HCT116 (cell line): ENCODE results near the gene ZNF497. TPM values are rescaled to one million over a fixed set of nuclear protein-coding genes. Genes with fewer than 3 reads are reported as not detected.
A peak's percentile ranks its signal among the peaks of the same experiment; 100 is the strongest.

Source experiments
- ATAC-seq: fragments of 200-7000 bp; cut with Tn5 transposase; 2 replicates; pipeline ENCODE4 v1.9.1; 2020; ENCODE audit warnings: mild to moderate bottlenecking, moderate library complexity
- BruUV-seq: library from RNA; stranded (reverse); fragments of 400-500 nt; replicated peaks from 2 replicates; lab custom pipeline; 2021; lab: Mats Ljungman, UMichigan
- CTCF ChIA-PET: fragments of 300-600 bp; sonication (Branson Sonifier 250); formaldehyde crosslinking; loops from one replicate; lab custom pipeline; 2021; ENCODE audit warnings: antibody characterized with exemption; lab: Charles Lee
- POLR2A ChIA-PET: fragments of 300-600, 350-600 bp; sonication (Branson Sonifier 250); formaldehyde crosslinking; loops from one replicate; lab custom pipeline; 2021; ENCODE audit warnings: antibody characterized with exemption; lab: Charles Lee
- RAD21 ChIA-PET, 2 experiments: fragments of 300-600 bp; sonication (Branson Sonifier 250); formaldehyde crosslinking; loops; one replicate each; lab custom pipeline; 2023; ENCODE audit warnings: low total read pairs in 2 of 2; ENCODE audit not compliant: uncharacterized antibody in 2 of 2, unreplicated experiment in 2 of 2, low non-redundant PET in 1 of 2; lab: Charles Lee
- DNase-seq: peaks from one replicate; pipeline ENCODE4 v3.0.0-alpha.2; 2010; ENCODE audit warnings: low read depth, low spot score
- H2AFZ ChIP-seq: fragments of 200-600 bp; shearing (Covaris generic), sonication (generic); 2 replicates; pipeline ENCODE4 v1.6.1; 2017; ENCODE audit warnings: low read depth, mixed run types, mixed read lengths, antibody characterized with exemption, low read length; ENCODE audit not compliant: poor library complexity, severe bottlenecking
- H3K27ac ChIP-seq: 2 replicates; pipeline ENCODE4 v1.5.1; 2012; ENCODE audit warnings: low read depth, low read length
- H3K27me3 ChIP-seq: fragments of 200-600 bp; sonication (generic); 2 replicates; pipeline ENCODE4 v1.6.1; 2016; ENCODE audit warnings: mixed run types, low read length, mixed read lengths; ENCODE audit not compliant: insufficient read depth
- H3K36me3 ChIP-seq, 2 experiments: fragments of 200-500 bp in 1 of 2; fragments of 200-600 bp in 1 of 2; sonication (Bioruptor generic) in 1 of 2; sonication (generic) in 1 of 2; 2 replicates each; pipeline versions ENCODE4 v1.5.1 to v1.6.1; 2014 to 2016; ENCODE audit warnings: low read length in 2 of 2, inconsistent platforms in 1 of 2, mixed read lengths in 1 of 2, mixed run types in 1 of 2; ENCODE audit not compliant: insufficient read depth in 2 of 2, control insufficient read depth in 1 of 2
- H3K4me1 ChIP-seq, 2 experiments: fragments of 200-600 bp in 1 of 2; sonication (generic) in 1 of 2; 2 replicates each; pipeline versions ENCODE4 v1.5.1 to v1.6.1; 2012 to 2017; ENCODE audit warnings: low read length in 2 of 2, inconsistent platforms in 1 of 2, mild to moderate bottlenecking in 1 of 2, mixed read lengths in 1 of 2, mixed run types in 1 of 2, moderate library complexity in 1 of 2; ENCODE audit not compliant: insufficient read depth in 2 of 2, control insufficient read depth in 1 of 2
- H3K4me2 ChIP-seq: fragments of 200-600 bp; sonication (generic); 2 replicates; pipeline ENCODE4 v1.6.1; 2017; ENCODE audit warnings: mixed run types, low read length, mixed read lengths
- H3K4me3 ChIP-seq, 2 experiments: fragments of 200-600 bp in 1 of 2; sonication (generic) in 1 of 2; replicated peaks in 1 of 2; 2 replicates each; pipeline ENCODE4 v1.5.1; 2011 to 2016; ENCODE audit warnings: low read length in 2 of 2, control low read depth in 1 of 2, low read depth in 1 of 2, mild to moderate bottlenecking in 1 of 2, mixed read lengths in 1 of 2, mixed run types in 1 of 2
- H3K79me2 ChIP-seq: fragments of 200-600 bp; sonication (generic); 2 replicates; pipeline ENCODE4 v1.6.1; 2017; ENCODE audit warnings: mild to moderate bottlenecking, mixed run types, low read length, moderate library complexity, mixed read lengths; ENCODE audit not compliant: insufficient read depth
- H3K9ac ChIP-seq: fragments of 200-600 bp; sonication (generic); 2 replicates; pipeline ENCODE4 v1.6.1; 2016; ENCODE audit warnings: low read length, mixed read lengths
- H3K9me2 ChIP-seq: fragments of 200-600 bp; sonication (generic), shearing (Covaris generic); 2 replicates; pipeline ENCODE4 v1.6.1; 2017; ENCODE audit warnings: mixed run types, mild to moderate bottlenecking, moderate library complexity; ENCODE audit not compliant: insufficient read depth
- H3K9me3 ChIP-seq, 2 experiments: fragments of 200-500 bp in 1 of 2; fragments of 200-600 bp in 1 of 2; sonication (Bioruptor generic) in 1 of 2; sonication (generic) in 1 of 2; 2 replicates each; pipeline ENCODE4 v1.6.1; 2014 to 2017; ENCODE audit warnings: low read length in 2 of 2, mixed read lengths in 2 of 2, inconsistent platforms in 1 of 2, low read depth in 1 of 2, mild to moderate bottlenecking in 1 of 2, mixed run types in 1 of 2, moderate library complexity in 1 of 2; ENCODE audit not compliant: control insufficient read depth in 1 of 2, insufficient read depth in 1 of 2
- H4K20me1 ChIP-seq: fragments of 200-600 bp; sonication (generic), shearing (Covaris generic); 2 replicates; pipeline ENCODE4 v1.6.1; 2017; ENCODE audit warnings: mixed run types, mild to moderate bottlenecking, moderate library complexity; ENCODE audit not compliant: insufficient read depth
- EGR1 ChIP-seq: IDR thresholded peaks from 2 replicates; pipeline ENCODE4 v1.6.1; 2012; ENCODE audit warnings: low read depth
- JUND ChIP-seq: IDR thresholded peaks from 2 replicates; pipeline ENCODE4 v1.6.1; 2012
- TCF7L2 ChIP-seq: IDR thresholded peaks from 2 replicates; pipeline ENCODE4 v1.7.0; 2011; ENCODE audit warnings: borderline replicate concordance, inconsistent platforms; ENCODE audit not compliant: insufficient read depth, insufficient read length; ENCODE audit errors: extremely low read depth
- intact Hi-C: fragments of 100-400 bp; cut with micrococcal nuclease; formaldehyde crosslinking; loops from 2 replicates; pipeline ENCODE4 v1.10.0; 2022
- microRNA-seq: library from miRNA; unstranded; fragments of <30 nt; microRNA quantifications from one replicate; pipeline ENCODE4, GENCODE V29; 2016; ENCODE audit warnings: borderline number of aligned reads
- total RNA-seq: library from RNA; stranded (reverse); gene quantifications from one replicate; pipeline ENCODE4 v1.2.1, GENCODE V29; 2021; ENCODE audit not compliant: unreplicated experiment
- TF ChIP-seq, protein P1 (sequence below): IDR thresholded peaks from 2 replicates; pipeline ENCODE4 v1.6.1; 2012
- TF ChIP-seq, protein P2 (sequence below): IDR thresholded peaks from 2 replicates; pipeline ENCODE4 v1.6.1; 2012; ENCODE audit warnings: low read depth

ZNF497 gene
- total RNA-seq, 1 experiment from 2014 or later, result 5.1 TPM

DNA sequence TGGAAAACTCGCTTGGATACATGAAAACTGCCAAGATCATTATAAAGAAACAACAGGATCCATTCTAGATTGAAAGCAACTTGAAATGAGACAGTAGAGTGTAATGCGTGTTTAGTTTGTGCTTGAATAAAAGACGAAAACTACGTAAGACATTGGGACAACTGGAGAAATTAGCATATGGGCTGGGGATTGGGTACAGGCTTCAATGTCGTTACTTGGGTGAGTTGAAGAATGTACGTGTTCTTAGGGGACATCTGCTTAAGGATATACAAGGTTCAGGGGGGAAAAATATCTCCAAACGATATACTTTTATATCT, 57.8 kb downstream of the ZNF497 start:
- Histone ChIP-seq H3K4me2 (peak overlapping the region; percentile 80), H3K27me3 (no peaks in the 10 kb centered on the region), H3K36me3 (peaks cover 15 to 41% of the 10 kb centered on the region in 2 experiments), H3K27ac (peak overlapping the region; percentile 11; the same call in 1 of the 2 replicates), H3K9me2 (no peaks in the 10 kb centered on the region), H3K4me1 (peaks cover 5 to 15% of the 10 kb centered on the region in 2 experiments; a peak in 3 of 4 replicates), H3K9me3 (no peaks in the 10 kb centered on the region; a peak in 1 of 4 replicates), H3K79me2 (peaks cover 43% of the 10 kb centered on the region), H3K4me3 (peak overlapping the region; percentile 92 to 93), H2AFZ (no peak overlapping the region), H4K20me1 (no peaks in the 10 kb centered on the region), H3K9ac (no peak overlapping the region)
- intact Hi-C loops, result loop anchor here (1.0 to 5.0 kb wide), 2 partner anchors 22 to 77 kb away; partner anchors contain the start of genes ZNF544 and ZSCAN22
- ATAC-seq (peak; percentile 5), DNase-seq (no peak)
- no peak for TF ChIP-seq JUND
- TF ChIP-seq TCF7L2, result no peak
- TF ChIP-seq, protein P1, sequence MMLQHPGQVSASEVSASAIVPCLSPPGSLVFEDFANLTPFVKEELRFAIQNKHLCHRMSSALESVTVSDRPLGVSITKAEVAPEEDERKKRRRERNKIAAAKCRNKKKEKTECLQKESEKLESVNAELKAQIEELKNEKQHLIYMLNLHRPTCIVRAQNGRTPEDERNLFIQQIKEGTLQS, result no peak
- TF ChIP-seq EGR1, result no peak
- TF ChIP-seq, protein P2, sequence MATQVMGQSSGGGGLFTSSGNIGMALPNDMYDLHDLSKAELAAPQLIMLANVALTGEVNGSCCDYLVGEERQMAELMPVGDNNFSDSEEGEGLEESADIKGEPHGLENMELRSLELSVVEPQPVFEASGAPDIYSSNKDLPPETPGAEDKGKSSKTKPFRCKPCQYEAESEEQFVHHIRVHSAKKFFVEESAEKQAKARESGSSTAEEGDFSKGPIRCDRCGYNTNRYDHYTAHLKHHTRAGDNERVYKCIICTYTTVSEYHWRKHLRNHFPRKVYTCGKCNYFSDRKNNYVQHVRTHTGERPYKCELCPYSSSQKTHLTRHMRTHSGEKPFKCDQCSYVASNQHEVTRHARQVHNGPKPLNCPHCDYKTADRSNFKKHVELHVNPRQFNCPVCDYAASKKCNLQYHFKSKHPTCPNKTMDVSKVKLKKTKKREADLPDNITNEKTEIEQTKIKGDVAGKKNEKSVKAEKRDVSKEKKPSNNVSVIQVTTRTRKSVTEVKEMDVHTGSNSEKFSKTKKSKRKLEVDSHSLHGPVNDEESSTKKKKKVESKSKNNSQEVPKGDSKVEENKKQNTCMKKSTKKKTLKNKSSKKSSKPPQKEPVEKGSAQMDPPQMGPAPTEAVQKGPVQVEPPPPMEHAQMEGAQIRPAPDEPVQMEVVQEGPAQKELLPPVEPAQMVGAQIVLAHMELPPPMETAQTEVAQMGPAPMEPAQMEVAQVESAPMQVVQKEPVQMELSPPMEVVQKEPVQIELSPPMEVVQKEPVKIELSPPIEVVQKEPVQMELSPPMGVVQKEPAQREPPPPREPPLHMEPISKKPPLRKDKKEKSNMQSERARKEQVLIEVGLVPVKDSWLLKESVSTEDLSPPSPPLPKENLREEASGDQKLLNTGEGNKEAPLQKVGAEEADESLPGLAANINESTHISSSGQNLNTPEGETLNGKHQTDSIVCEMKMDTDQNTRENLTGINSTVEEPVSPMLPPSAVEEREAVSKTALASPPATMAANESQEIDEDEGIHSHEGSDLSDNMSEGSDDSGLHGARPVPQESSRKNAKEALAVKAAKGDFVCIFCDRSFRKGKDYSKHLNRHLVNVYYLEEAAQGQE, result no peak
- BruUV-seq, result no TSS peak
- ChIA-PET CTCF (no interaction called here), RAD21 (no interaction called here), POLR2A (interaction anchor here (0.6 kb wide), 1 partner anchor 22 kb away, joined by 4 read pairs; the partner anchor contains the start of gene ZSCAN22)

Small RNA genes within 50 kb of the gene (microRNA-seq; reads per million reads assigned to microRNA genes)
- gene MIR4754 (not detected), gene MIR6806 (not detected)

Other genes starting within 250 kb of the ZNF497 start
- gene ZNF329, start 212.0 kb downstream of the ZNF497 start, total RNA-seq, result 1.7 TPM
- 7.8 TPM for gene ZNF274, start 179.7 kb downstream of the ZNF497 start, total RNA-seq
- 46.3 TPM for gene ZNF544, start 133.8 kb downstream of the ZNF497 start, total RNA-seq
- 6.4 TPM for gene ZNF8, start 83.8 kb downstream of the ZNF497 start, total RNA-seq
- 28.1 TPM for gene ERVK3-1, start 57.4 kb downstream of the ZNF497 start, total RNA-seq
- 4.6 TPM for gene ZSCAN22, start 35.8 kb downstream of the ZNF497 start, total RNA-seq
- 1.2 TPM for gene A1BG, start 9.3 kb downstream of the ZNF497 start, total RNA-seq
- gene ZNF837, start 18.3 kb upstream of the ZNF497 start, total RNA-seq, result 3.2 TPM
- 1,982 TPM for gene RPS5, start 24.5 kb upstream of the ZNF497 start, total RNA-seq
- gene RNF225, start 32.9 kb upstream of the ZNF497 start, total RNA-seq, result 1.2 TPM
- gene ZNF584, start 45.9 kb upstream of the ZNF497 start, total RNA-seq, result 25.8 TPM
- not detected for gene ZNF132, start 77.4 kb upstream of the ZNF497 start, total RNA-seq
- 9.4 TPM for gene ZNF324B, start 88.9 kb upstream of the ZNF497 start, total RNA-seq
- 11.3 TPM for gene ZNF324, start 104.3 kb upstream of the ZNF497 start, total RNA-seq
- 6.5 TPM for gene ZNF446, start 113.6 kb upstream of the ZNF497 start, total RNA-seq
- gene SLC27A5, start 149.2 kb upstream of the ZNF497 start, total RNA-seq, result 27.1 TPM
- gene ZBTB45, start 157.1 kb upstream of the ZNF497 start, total RNA-seq, result 12.0 TPM
- 908 TPM for gene TRIM28, start 181.3 kb upstream of the ZNF497 start, total RNA-seq
- gene CHMP2A, start 192.4 kb upstream of the ZNF497 start, total RNA-seq, result 125 TPM
- 120 TPM for gene UBE2M, start 195.9 kb upstream of the ZNF497 start, total RNA-seq
- gene MZF1, start 210.6 kb upstream of the ZNF497 start, total RNA-seq, result 33.0 TPM